ENCODE data around the gene DMRTB1.

DNA sequence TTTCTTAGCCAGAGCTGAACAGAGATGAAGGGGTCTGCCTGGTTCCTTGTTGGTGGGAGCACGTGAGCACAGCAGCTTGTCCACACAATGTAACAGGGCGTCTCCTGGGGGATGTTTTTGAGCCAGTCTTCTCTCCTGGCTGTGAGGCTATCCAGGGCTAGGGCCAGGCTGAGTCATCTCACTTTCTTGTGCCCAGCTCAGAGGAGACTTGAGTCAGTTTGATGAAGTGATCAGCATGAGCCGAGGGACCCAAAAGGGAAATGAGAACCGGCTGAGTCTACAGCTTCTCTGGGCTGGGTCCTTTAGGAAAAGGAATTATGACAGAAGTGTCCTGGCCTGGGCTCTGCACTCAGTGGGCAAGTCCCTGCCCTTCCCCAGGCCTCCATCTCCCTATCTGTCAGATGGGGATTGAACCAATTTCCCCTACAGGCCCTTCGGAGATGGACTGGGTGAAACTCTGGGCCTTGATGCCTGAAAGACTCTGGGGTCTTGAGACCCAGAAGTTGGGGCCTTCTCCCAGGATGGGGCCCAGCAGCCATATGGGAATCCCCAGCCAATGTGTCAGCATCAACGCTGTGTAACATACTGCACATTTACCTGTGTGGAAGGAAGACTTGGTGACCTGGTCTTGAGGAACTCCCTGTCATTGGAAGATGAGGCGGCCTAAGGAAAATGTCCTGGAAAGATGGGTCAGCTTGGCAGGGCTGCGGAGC, 36.6 kb downstream of the DMRTB1 start:
- TF ChIP-seq, protein P1, sequence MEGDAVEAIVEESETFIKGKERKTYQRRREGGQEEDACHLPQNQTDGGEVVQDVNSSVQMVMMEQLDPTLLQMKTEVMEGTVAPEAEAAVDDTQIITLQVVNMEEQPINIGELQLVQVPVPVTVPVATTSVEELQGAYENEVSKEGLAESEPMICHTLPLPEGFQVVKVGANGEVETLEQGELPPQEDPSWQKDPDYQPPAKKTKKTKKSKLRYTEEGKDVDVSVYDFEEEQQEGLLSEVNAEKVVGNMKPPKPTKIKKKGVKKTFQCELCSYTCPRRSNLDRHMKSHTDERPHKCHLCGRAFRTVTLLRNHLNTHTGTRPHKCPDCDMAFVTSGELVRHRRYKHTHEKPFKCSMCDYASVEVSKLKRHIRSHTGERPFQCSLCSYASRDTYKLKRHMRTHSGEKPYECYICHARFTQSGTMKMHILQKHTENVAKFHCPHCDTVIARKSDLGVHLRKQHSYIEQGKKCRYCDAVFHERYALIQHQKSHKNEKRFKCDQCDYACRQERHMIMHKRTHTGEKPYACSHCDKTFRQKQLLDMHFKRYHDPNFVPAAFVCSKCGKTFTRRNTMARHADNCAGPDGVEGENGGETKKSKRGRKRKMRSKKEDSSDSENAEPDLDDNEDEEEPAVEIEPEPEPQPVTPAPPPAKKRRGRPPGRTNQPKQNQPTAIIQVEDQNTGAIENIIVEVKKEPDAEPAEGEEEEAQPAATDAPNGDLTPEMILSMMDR (IDR thresholded peaks at IDR 0.05), result no peak
- TF ChIP-seq POLR2A (IDR thresholded peaks at IDR 0.05), result no peak
- no peak for TF ChIP-seq EP300 (IDR thresholded peaks at IDR 0.05)
- TF ChIP-seq POLR2AphosphoS5 (IDR thresholded peaks at IDR 0.05), result no peak

Data from upper lobe of left lung (tissue), 4 donors.